Suprapubic skin (tissue), 4 donors: ENCODE measurements around the gene ACOT12. TPM values are rescaled to one million over a fixed set of nuclear protein-coding genes. Genes with fewer than 3 reads are reported as not detected.

Source experiments
- DNase-seq, 2 donors: peaks; one replicate each; pipeline ENCODE4 v3.0.0-alpha.2; 2019; ENCODE audit warnings: low spot score in 2 of 2
- H3K27ac ChIP-seq: fragments of 200-600 bp; sonication (generic); one replicate; pipeline ENCODE4 v1.5.1; 2019
- H3K27me3 ChIP-seq: fragments of 200-600 bp; sonication (generic); one replicate; pipeline ENCODE4 v1.5.1; 2019
- H3K36me3 ChIP-seq: fragments of 200-600 bp; sonication (generic); one replicate; pipeline ENCODE4 v1.5.1; 2019
- H3K4me1 ChIP-seq: fragments of 200-600 bp; sonication (generic); one replicate; pipeline ENCODE4 v1.5.1; 2019
- H3K4me3 ChIP-seq: fragments of 200-600 bp; sonication (generic); one replicate; pipeline ENCODE4 v1.5.1; 2019; ENCODE audit warnings: mild to moderate bottlenecking
- H3K9me3 ChIP-seq: fragments of 200-600 bp; sonication (generic); one replicate; pipeline ENCODE4 v1.5.1; 2019
- EP300 ChIP-seq: sonication (generic); formaldehyde crosslinking; IDR thresholded peaks from one replicate; pipeline ENCODE4 v1.6.1; 2017; ENCODE audit warnings: antibody characterized with exemption
- POLR2A ChIP-seq, 2 donors: fragments of 450-650 bp; IDR thresholded peaks; one replicate each; pipeline ENCODE4 v1.6.1; 2017; ENCODE audit warnings: antibody characterized with exemption in 2 of 2, mild to moderate bottlenecking in 2 of 2, moderate library complexity in 2 of 2
- POLR2AphosphoS5 ChIP-seq, 3 donors: sonication (generic); formaldehyde crosslinking; IDR thresholded peaks; one replicate each; pipeline ENCODE4 v1.6.1; 2017; ENCODE audit warnings: antibody characterized with exemption in 3 of 3
- WGBS: methylation state at CpG from one replicate; pipeline ENCODE4 v1.1.5; 2018; 5-methylcytosine and 5-hydroxymethylcytosine counted together
- total RNA-seq, 4 donors: library from RNA; depleted of rRNA; stranded (reverse); fragments of >200 nt; gene quantifications; one replicate each; pipeline ENCODE4 v1.1.0, GENCODE V29; 2016
- TF ChIP-seq, protein P1 (sequence below), 2 donors: fragments of 200-600 bp in 1 of 2; fragments of 450-650 bp in 1 of 2; sonication (generic) in 1 of 2; IDR thresholded peaks; one replicate each; pipeline ENCODE4 v1.5.1; 2016 to 2019; ENCODE audit warnings: antibody characterized with exemption in 2 of 2, mild to moderate bottlenecking in 1 of 2, moderate library complexity in 1 of 2

Gene ACOT12
- total RNA-seq, 4 donors from 2014 or later, result 3.0 TPM; not detected in 3

DNA sequence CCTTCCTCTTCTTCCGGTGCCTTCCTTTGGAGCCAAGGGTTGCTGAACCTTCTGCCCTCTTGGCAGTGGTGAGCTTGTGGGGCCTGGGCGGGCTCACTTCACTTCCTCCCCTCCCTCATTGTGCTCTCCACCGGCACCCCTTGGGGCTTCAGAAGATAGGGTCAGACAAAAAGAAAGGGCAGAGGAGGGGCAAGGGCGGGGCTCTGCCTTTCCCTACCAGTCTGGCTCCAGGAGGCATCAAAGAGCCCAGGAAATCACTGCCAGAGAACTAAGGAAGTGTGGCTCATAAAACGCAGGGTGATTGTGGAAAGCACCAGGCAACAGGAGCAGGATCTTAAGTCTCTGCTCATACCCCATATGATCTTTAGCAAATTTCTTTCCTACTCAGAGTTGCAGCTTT is 34.8 kb downstream of the ACOT12 start:
- Histone ChIP-seq H3K27ac (no peak overlapping the region), H3K9me3 (no peaks in the 10 kb centered on the region)
- WGBS, result 26% methylated on average over 5 of the region's 5 CpGs

GRCh38 chr5:81355291-81356251 is 38.4 kb downstream of the ACOT12 start:
- 92% methylated on average over 11 of the region's 11 CpGs for WGBS
- no peak overlapping the region for H3K27ac ChIP-seq
- no peak for DNase-seq
- no peak overlapping the region for H3K4me3 ChIP-seq
- H3K4me1 ChIP-seq, result no peaks in the 10 kb centered on the region
- TF ChIP-seq POLR2A (IDR thresholded peaks at IDR 0.05), result no peak
- no peak for TF ChIP-seq EP300
- no peak for TF ChIP-seq POLR2AphosphoS5 (IDR thresholded peaks at IDR 0.05)
- TF ChIP-seq, protein P1, sequence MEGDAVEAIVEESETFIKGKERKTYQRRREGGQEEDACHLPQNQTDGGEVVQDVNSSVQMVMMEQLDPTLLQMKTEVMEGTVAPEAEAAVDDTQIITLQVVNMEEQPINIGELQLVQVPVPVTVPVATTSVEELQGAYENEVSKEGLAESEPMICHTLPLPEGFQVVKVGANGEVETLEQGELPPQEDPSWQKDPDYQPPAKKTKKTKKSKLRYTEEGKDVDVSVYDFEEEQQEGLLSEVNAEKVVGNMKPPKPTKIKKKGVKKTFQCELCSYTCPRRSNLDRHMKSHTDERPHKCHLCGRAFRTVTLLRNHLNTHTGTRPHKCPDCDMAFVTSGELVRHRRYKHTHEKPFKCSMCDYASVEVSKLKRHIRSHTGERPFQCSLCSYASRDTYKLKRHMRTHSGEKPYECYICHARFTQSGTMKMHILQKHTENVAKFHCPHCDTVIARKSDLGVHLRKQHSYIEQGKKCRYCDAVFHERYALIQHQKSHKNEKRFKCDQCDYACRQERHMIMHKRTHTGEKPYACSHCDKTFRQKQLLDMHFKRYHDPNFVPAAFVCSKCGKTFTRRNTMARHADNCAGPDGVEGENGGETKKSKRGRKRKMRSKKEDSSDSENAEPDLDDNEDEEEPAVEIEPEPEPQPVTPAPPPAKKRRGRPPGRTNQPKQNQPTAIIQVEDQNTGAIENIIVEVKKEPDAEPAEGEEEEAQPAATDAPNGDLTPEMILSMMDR (IDR thresholded peaks at IDR 0.05), result no peak
- H3K9me3 ChIP-seq, result no peaks in the 10 kb centered on the region
- H3K27me3 ChIP-seq, result no peaks in the 10 kb centered on the region
- no peaks in the 10 kb centered on the region for H3K36me3 ChIP-seq

More for the DNA sequence above, 34.8 kb downstream of the ACOT12 start:
- Histone ChIP-seq H3K36me3 (no peaks in the 10 kb centered on the region), H3K27me3 (no peaks in the 10 kb centered on the region), H3K4me3 (no peak overlapping the region), H3K4me1 (no peaks in the 10 kb centered on the region)
- TF ChIP-seq, protein P1 (IDR thresholded peaks at IDR 0.05), result no peak
- TF ChIP-seq POLR2A (IDR thresholded peaks at IDR 0.05) (no peak), POLR2AphosphoS5 (IDR thresholded peaks at IDR 0.05) (no peak), EP300 (no peak)
- no peak for DNase-seq

- H3K27ac ChIP-seq, result no peak overlapping the region
- no peak overlapping the region for H3K4me3 ChIP-seq
- 57% methylated on average over 2 of the region's 2 CpGs for WGBS
- H3K9me3 ChIP-seq, result no peaks in the 10 kb centered on the region
- H3K27me3 ChIP-seq, result no peaks in the 10 kb centered on the region
- no peak for TF ChIP-seq EP300
- TF ChIP-seq, protein P1 (IDR thresholded peaks at IDR 0.05), result no peak
- TF ChIP-seq POLR2A (IDR thresholded peaks at IDR 0.05), result no peak
- TF ChIP-seq POLR2AphosphoS5 (IDR thresholded peaks at IDR 0.05), result no peak
- DNase-seq, result no peak
- no peaks in the 10 kb centered on the region for H3K36me3 ChIP-seq
- H3K4me1 ChIP-seq, result no peaks in the 10 kb centered on the region
These were observed 39.8 kb downstream of the ACOT12 start for GRCh38 chr5:81354093-81354492.

- WGBS, result 63% methylated on average over 5 of the region's 5 CpGs
- H3K4me3 ChIP-seq, result no peak overlapping the region
- DNase-seq, result no peak
- TF ChIP-seq POLR2AphosphoS5 (IDR thresholded peaks at IDR 0.05) (no peak), POLR2A (IDR thresholded peaks at IDR 0.05) (no peak), EP300 (no peak)
- TF ChIP-seq, protein P1 (IDR thresholded peaks at IDR 0.05), result no peak
- no peak overlapping the region for H3K27ac ChIP-seq
- no peaks in the 10 kb centered on the region for H3K9me3 ChIP-seq
- H3K27me3 ChIP-seq, result no peaks in the 10 kb centered on the region
- no peaks in the 10 kb centered on the region for H3K4me1 ChIP-seq
- H3K36me3 ChIP-seq, result no peaks in the 10 kb centered on the region
These were observed 40.7 kb downstream of the ACOT12 start for GRCh38 chr5:81353189-81353588.

DNA sequence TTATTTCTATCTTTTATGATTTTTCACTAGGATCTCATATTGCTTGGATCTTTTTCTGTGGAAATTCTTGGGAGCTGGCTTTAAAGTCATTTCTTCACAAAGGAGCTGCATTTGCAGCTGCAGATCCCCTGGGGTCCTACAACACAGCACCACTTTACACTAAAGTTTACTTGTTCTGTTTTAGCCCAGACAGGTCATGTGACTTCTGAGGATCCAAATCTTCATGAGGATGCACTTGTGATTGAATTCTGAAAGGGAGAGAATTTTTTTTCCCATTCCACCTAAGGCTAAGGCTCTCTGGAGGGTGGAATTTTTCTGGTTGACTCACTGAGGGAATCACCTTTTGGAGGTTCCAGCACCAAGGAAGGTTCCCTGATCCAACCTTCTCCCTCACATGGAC is 43.4 kb downstream of the ACOT12 start:
- H3K4me3 ChIP-seq, result no peak overlapping the region
- no peaks in the 10 kb centered on the region for H3K9me3 ChIP-seq
- no peaks in the 10 kb centered on the region for H3K27me3 ChIP-seq
- DNase-seq, result no peak
- no peaks in the 10 kb centered on the region for H3K4me1 ChIP-seq
- TF ChIP-seq EP300 (no peak), POLR2A (IDR thresholded peaks at IDR 0.05) (no peak), POLR2AphosphoS5 (IDR thresholded peaks at IDR 0.05) (no peak)
- TF ChIP-seq, protein P1 (IDR thresholded peaks at IDR 0.05), result no peak
- H3K36me3 ChIP-seq, result no peaks in the 10 kb centered on the region
- H3K27ac ChIP-seq, result no peak overlapping the region
